ENCODE results near the gene EPB41L4A. TPM values are rescaled to one million over a fixed set of nuclear protein-coding genes. Genes with fewer than 3 reads are reported as not detected.
"Not testable (repeated sequence)": the region's sequence is repeated elsewhere in the genome, so short reads cannot be mapped to it uniquely, and the experiment has no call there.

Gene EPB41L4A, protein sequence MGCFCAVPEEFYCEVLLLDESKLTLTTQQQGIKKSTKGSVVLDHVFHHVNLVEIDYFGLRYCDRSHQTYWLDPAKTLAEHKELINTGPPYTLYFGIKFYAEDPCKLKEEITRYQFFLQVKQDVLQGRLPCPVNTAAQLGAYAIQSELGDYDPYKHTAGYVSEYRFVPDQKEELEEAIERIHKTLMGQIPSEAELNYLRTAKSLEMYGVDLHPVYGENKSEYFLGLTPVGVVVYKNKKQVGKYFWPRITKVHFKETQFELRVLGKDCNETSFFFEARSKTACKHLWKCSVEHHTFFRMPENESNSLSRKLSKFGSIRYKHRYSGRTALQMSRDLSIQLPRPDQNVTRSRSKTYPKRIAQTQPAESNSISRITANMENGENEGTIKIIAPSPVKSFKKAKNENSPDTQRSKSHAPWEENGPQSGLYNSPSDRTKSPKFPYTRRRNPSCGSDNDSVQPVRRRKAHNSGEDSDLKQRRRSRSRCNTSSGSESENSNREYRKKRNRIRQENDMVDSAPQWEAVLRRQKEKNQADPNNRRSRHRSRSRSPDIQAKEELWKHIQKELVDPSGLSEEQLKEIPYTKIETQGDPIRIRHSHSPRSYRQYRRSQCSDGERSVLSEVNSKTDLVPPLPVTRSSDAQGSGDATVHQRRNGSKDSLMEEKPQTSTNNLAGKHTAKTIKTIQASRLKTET
- 6.7 and 17.2 TPM in 2 replicates for total RNA-seq

GRCh38 chr5:112419164-112419985 is at the start of gene EPB41L4A:
TSS of gene EPB41L4A (minus strand) at chr5:112419277. CDS start at chr5:112419039, 238 bp downstream.
- no peak for DNase-seq (ENCODE audit: low read depth)
- peak within 1 kb of the TSS; percentile 92 for H3K4me3 ChIP-seq (ENCODE audit: low read depth, low read length)
- TF ChIP-seq, protein P1, sequence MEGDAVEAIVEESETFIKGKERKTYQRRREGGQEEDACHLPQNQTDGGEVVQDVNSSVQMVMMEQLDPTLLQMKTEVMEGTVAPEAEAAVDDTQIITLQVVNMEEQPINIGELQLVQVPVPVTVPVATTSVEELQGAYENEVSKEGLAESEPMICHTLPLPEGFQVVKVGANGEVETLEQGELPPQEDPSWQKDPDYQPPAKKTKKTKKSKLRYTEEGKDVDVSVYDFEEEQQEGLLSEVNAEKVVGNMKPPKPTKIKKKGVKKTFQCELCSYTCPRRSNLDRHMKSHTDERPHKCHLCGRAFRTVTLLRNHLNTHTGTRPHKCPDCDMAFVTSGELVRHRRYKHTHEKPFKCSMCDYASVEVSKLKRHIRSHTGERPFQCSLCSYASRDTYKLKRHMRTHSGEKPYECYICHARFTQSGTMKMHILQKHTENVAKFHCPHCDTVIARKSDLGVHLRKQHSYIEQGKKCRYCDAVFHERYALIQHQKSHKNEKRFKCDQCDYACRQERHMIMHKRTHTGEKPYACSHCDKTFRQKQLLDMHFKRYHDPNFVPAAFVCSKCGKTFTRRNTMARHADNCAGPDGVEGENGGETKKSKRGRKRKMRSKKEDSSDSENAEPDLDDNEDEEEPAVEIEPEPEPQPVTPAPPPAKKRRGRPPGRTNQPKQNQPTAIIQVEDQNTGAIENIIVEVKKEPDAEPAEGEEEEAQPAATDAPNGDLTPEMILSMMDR (conservative IDR thresholded peaks at IDR 0.05; ENCODE audit: low read depth, low read length) = no peak

GRCh38 chr5:112467485-112467884 is 48.4 kb upstream of the EPB41L4A start:
- no peak overlapping the region for H3K4me3 ChIP-seq (ENCODE audit: low read depth, low read length)
- TF ChIP-seq, protein P1 (conservative IDR thresholded peaks at IDR 0.05; ENCODE audit: low read depth, low read length) = no peak
- no peak for DNase-seq (ENCODE audit: low read depth)

GRCh38 chr5:112466261-112466660 is 47.2 kb upstream of the EPB41L4A start:
- not testable (repeated sequence) for DNase-seq (ENCODE audit: low read depth); H3K4me3 ChIP-seq (ENCODE audit: low read depth, low read length)

DNA sequence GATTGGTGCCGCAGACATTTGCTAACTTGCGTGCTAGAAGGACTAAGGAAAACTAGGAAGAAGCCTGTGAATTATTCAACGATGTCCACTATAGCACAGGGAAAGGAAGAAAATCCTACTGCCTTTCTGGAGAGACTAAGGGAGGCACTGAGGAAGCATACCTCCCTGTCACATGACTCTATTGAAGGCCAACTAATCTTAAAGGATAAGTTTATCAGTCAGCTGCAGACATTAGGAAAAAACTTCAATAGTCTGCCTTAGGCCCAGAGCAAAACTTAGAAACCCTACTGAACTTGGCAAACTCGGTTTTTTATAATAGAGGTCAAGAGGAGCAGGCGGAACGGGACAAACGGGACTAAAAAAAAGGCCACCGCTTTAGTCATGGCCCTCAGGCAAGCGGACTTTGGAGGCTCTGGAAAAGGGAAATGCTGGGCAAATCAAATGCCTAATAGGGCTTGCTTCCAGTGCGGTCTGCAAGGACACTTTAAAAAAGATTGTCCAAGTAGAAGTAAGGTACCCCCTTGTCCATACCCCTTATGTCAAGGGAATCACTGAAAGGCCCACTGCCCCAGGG is 28.2 kb upstream of the EPB41L4A start:
- DNase-seq (ENCODE audit: low read depth); H3K4me3 ChIP-seq (ENCODE audit: low read depth, low read length): not testable (repeated sequence)

- DNase-seq (ENCODE audit: low read depth) = no peak
- TF ChIP-seq, protein P1 (conservative IDR thresholded peaks at IDR 0.05; ENCODE audit: low read depth, low read length) = no peak
Observed at GRCh38 chr5:112445626-112446350, 26.7 kb upstream of the EPB41L4A start.

DNA sequence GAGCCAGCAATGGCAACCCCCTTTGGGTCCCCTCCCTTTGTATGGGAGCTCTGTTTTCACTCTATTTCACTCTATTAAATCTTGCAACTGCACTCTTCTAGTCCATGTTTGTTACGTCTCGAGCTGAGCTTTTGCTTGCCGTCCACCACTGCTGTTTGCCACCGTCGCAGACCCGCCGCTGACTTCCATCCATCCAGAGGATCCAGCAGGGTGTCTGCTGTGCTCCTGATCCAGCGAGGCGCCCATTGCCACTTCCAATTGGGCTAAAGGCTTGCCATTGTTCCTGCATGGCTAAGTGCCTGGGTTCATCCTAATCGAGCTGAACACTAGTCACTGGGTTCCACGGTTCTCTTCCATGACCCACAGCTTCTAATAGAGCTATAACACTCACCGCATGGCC is 24.9 kb upstream of the EPB41L4A start:
- not testable (repeated sequence) for H3K4me3 ChIP-seq (ENCODE audit: low read depth, low read length); DNase-seq (ENCODE audit: low read depth)

More at GRCh38 chr5:112445626-112446350, 26.7 kb upstream of the EPB41L4A start:
- no peak overlapping the region for H3K4me3 ChIP-seq (ENCODE audit: low read depth, low read length)

DNA sequence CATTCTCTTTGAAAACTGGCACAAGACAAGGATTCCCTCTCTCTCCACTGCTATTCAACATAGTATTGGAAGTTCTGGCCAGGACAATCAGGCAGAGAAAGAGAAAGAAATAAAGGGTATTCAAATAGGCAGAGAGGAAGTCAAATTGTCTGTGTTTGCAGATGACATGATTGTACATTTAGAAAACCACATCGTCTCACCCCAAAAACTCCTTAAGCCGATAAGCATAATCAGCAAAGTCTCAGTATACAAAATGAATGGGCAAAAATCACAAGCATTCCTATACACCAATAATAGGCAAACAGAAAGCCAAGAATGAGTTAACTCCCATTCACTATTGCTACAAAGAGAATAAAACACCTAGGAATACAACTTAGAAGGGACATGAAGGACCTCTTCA is 21.0 kb upstream of the EPB41L4A start:
- no peak overlapping the region for H3K4me3 ChIP-seq (ENCODE audit: low read depth, low read length)
- TF ChIP-seq, protein P1 (conservative IDR thresholded peaks at IDR 0.05; ENCODE audit: low read depth, low read length) = no peak
- DNase-seq (ENCODE audit: low read depth) = no peak
